ENCODE results near the gene USP15.

USP15 gene

DNA sequence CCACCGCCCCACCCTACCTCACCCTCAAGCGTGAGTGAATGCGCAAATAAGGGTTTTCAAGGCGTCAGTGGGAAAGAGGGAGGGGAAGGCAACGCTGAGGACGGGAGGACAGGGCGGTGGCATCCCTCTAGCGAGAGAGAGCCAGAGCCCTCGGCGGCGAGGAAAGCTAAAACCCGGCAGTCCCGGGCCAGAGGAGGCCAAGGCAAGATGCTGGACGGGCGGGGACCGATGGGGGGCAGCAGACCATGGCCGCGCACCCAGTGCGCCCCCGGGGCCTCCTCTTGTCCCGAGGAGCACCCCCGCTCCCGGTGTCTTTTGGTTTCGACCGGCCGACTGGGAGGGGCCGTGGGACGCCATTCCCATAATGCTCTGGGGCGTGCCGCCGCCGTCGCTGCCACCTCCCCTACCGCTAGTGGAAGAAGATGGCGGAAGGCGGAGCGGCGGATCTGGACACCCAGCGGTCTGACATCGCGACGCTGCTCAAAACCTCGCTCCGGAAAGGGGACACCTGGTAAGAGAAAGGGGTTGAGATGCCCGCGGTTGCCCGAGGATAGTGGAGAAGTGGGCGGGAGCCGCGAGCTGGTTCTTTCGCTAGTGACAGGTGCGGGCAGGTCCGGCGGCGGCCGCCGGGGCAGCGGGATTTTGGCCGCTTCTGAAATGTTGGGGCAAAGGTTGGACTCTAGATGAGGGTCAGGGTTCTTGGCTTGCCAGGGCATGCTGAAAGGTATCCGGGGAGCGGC, at the start of gene USP15:
USP15 (plus strand) TSS at position 412 of the 740 bp plus-strand sequence; CDS start at position 423, 11 bp downstream.
- DNase-seq (ENCODE audit: low read depth in 2 of 3, low spot score in 1 of 3) = peak; percentile 93 to 96 (median 94)

DNA sequence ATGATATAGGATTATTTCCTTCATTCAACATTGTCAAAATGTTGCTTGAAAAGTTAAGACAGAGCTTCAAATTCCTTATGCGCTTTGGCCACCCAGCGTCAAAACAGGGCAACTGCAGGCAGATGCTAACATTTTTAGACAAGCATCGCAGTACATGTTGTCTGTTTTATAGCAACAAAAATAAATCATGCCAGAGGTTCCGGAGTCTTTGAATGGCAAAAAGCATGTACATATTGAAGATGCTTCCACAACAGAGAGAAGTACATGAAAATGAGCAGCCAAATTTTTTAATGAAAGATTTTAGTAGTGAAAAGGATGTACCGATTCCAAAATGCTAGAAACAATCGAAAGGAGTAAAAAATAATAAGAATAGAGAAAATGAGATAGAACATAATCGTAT, 49.8 kb upstream of the USP15 start:
- peak in 1 of 3 donors; percentile 40 for DNase-seq (ENCODE audit: low read depth in 2 of 3, low spot score in 1 of 3)

DNA sequence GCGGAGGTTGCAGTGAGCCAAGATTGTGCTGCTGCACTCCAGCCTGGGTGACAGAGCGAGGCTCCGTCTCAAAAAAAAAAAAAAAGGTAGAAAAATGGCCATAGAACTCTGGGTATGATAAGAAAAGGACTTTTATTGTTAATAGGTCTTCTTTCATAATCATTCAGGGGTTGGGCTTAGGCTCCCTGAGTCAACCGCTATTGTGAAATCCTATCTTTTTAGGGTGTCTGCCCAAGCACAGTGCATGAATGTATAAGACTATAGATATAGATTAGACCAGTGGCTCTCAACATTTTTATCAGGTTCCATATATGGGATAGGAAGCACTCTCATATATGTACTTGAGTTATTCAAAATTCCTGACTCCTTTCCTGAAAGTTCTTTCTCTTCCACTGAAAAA, 48.7 kb upstream of the USP15 start:
- DNase-seq (ENCODE audit: low read depth in 2 of 3, low spot score in 1 of 3) = no peak

DNA sequence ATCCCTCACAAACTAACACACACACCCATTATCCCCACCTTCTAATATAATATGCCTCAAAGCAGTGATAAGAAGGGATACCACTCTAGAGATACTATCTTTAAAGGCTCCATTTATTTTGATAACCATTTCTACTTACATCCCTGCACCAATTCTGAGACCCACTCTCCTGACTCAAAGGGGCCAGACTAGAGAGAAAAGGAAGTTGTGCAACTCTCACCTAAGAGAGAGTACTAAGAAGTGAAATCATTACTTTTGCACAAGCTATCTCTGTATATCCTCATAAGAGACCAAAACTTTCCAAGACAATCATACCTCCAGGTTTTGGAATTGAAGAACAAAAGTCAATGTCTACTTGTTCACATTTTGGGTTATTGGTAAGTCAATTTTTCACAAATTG, 45.4 kb upstream of the USP15 start:
- DNase-seq (ENCODE audit: low read depth in 2 of 3, low spot score in 1 of 3) = no peak

DNA sequence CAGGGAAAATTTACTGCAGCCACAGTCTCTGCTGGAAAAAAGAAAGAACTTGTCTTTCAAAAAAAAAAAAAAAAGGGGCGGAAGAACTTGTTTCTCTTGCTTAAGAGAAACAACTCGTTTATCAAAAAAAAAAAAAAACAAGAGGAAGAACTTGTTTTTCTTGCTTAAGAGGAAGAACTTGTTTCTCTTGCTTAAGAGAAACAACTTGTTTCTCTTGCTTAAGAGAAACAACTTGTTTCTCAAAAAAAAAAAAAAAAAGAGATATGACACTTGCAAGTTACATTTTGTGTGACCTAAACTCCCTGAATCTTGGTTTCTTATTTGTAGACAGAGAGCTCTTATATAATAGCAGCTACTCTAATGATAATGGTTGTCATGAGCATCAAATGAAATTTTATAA, 44.7 kb upstream of the USP15 start:
- no peak for DNase-seq (ENCODE audit: low read depth in 2 of 3, low spot score in 1 of 3)

DNA sequence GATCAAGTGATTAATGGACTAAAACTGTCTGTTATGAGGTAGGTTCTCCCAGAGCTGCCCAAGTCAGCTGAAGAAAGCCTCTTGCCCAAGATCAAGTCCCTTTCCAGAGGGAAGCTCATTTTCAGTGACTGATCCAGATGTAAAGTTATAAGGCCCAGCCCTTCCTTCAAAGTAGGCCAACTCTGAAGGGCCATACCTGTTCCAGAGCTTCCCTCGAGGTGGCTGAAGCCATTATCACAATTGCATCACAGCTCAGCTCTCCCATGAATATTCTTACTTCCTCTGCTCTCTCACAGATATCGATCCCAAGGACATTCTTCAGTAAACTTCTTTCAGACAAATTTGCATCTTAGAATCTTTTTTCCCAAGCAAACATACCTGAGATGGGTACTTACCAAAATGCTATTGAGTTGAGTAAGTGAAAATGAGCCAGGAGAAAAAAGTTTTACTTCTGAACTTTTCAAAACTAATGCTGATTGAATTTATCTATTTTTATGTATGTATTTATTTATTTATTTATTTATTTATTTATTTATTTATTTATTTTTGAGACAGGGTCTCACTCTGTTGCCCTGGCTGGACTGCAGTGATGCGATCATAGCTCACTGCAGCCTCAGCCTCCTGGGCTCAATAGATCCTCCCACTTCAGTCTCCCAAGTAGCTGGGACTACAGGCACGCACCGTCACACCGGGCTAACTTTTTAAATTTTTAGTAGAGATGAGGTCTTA, 42.6 kb upstream of the USP15 start:
- no peak for DNase-seq (ENCODE audit: low read depth in 2 of 3, low spot score in 1 of 3)

DNA sequence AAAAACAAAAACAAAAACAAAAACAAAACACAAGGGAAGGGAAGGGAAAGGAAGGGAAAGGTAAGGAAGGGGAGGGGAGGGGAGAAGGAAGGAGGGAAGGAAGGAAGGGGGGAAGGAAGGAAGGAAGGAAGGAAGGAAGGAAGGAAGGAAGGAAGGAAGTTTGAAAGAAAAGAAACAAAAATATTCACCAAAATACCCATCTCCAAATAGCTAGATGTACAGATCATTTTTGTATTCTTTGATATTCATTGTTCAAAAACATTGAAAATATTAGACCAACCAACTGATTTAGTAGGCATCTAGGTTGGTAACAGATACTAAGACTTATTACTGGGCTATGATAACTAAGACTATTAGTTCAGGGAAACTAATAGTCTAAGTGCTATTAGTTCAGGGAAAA, 39.1 kb upstream of the USP15 start:
- no peak for DNase-seq (ENCODE audit: low read depth in 2 of 3, low spot score in 1 of 3)

DNA sequence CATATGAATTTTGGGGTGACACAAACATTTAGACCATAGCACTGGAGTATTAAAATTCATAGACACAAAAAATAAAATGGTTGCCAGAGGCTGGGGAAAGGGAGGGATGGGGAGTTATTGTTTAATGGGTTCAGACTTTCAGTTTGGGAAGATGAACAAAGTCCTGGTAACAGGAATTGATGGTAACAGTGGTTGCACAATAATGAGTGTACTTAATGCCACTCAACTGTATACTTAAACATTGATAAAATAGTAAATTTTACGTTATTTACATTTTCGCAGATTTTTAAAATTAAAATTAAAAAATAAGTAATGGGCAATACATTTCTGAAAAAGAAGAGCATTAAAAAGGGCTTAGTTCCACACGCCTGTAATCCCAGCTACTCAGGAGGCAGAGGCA, 35.6 kb upstream of the USP15 start:
- DNase-seq (ENCODE audit: low read depth in 2 of 3, low spot score in 1 of 3) = no peak

DNA sequence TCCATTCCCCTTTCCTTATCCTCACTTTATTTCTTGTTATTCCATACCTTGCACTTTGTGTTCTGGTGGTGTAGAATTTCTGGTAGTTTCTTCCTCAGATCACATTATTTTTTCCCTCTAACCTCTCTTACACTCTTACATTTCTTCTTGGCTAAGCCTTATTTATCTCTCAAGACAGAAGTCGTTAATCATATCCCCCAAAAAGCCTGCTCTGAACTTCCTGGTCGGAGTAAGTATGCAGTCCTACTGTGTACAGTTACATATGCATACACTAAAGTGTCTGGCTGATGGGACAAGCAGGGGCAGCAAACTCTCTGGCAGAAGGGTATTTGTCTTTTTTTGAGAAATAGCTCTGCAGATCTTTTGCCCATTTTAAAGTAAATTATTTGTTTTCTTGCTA, 33.1 kb upstream of the USP15 start:
- no peak for DNase-seq (ENCODE audit: low read depth in 2 of 3, low spot score in 1 of 3)

DNA sequence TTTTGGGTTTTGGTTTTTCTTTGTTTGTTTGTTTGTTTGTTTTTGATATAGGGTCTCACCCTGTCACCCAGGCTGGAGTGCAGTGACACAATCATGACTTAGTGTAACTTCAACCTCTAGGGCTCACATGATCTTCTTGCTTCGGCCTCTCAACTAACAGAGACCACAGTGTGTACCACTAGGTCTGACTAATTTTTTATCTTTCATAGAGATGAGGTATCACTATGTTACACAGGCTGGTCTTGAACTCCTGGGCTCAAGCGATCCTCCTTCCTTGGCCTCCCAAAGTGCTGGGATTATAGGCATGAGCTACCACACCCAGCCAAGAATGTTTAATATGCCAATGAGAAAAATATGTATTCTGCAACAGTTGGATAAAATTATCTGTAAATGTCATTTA, 29.6 kb upstream of the USP15 start:
- no peak for DNase-seq (ENCODE audit: low read depth in 2 of 3, low spot score in 1 of 3)

DNA sequence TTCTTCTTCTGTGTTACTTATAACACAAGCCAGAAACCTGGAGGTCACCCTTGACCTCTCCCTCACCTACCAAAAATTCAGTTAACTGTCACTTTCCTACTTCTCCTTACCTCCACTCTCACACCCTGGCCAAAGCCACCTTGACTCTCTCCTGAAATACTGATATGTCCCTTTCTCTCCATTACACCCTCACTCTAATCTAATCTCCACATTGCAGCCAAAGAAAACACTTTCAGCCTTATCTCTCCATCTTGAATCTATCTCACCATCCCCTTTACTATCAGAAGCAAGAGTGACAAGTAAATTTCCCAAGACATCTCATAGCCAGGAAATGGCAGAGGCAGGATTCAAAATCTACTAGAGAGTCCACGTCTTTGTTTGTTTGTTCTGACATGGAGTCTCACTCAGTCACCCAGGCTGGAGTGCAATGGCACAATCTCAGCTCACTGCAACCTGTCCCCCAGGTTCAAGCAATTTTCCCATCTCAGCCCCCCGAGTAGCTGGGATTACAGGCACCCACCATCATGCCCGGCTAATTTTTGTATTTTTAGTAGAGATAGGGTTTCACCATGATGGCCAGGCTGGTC, 28.0 kb upstream of the USP15 start:
- no peak for DNase-seq (ENCODE audit: low read depth in 2 of 3, low spot score in 1 of 3)

DNA sequence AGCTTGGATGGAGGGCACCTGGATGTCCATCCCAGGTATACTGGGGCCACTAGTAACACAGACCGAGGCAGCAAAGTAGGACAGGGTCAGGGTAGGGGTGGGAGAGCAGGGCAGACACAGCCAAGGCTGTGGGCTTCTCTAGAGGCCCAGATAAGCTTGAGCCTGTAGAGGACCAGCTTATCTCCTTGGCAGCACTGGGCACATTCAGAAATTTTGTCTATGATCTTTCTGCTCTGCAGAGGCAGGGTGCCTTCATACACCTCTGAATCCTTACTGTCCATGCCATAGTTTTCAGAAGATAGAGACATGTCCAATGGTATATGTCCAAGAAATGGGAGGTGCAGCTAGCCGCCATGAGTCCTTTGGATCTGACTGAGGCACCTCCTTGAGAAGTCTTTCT, 26.4 kb upstream of the USP15 start:
- no peak for DNase-seq (ENCODE audit: low read depth in 2 of 3, low spot score in 1 of 3)

DNA sequence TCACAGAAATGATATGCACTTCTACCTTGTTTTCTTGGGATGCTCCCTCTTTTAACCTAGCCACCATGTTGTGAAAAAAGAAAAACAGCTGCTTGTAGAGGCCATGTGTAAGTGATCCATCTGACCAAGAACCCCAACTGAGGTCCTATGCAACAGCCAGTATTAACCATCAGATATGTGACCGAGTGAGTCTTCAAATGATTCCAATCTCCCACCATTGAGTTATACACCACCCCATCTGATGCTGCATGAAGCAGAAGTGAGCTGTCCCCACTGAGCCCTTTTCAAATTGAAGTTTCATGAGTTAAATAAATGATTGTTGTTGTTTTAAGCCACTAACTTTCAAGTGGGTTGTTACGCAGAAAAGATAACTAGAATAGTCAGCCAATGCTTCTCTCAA, 20.6 kb upstream of the USP15 start:
- DNase-seq (ENCODE audit: low read depth in 2 of 3, low spot score in 1 of 3) = no peak

DNA sequence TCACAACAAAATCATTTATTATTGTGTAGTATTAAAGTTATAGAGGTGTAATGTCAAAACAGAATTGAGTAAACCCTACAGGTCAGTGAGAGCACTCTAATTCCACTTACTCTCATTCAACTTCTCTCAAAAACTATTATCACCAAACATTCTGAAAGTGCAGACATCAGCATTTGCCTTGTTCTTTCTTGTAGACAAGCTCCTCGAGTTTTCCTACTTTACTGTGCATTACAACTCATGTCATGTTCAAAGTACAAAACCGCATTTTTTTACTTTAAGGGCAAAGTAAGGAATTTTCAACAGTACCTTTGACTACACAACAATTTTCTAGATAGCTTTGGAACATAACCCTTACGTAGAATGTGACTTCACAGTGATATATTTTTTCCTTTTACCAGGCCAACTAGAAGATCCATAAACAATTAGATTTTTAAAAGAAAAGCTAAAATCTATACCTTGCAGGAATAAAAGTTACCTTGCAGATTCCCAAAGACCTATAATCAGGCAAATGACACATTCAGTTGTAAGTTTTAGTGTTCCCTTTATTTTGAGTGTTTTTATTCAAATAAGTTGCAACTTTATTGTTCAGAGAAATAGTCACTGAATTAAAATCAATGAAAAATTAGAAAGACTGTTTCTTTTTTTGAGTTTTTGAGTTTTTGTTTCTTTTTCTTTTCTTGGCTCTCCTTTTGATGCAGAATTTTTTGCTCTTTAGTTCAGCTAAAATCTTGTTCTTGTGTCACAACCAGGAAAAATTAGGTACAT, 12.7 kb upstream of the USP15 start:
- DNase-seq (ENCODE audit: low read depth in 2 of 3, low spot score in 1 of 3) = no peak

DNA sequence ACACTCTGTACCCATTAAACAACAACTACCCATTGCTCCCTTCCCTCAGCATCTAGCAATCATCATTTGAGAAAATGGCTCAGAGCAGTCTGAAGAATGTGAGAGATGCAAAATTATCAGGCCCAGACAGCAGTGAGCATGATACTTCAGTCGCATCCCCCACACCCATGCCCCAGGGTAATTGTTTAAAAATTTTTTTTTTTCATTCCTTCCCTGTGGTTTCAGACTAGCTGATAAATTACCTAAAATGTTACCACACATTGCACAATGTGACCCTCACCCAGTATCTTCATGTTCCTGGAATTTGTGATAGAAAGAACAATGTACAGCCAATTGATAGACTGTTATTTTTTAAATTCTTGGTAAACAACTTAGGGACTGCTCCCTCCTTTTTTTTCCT, 11.3 kb upstream of the USP15 start:
- no peak for DNase-seq (ENCODE audit: low read depth in 2 of 3, low spot score in 1 of 3)

DNA sequence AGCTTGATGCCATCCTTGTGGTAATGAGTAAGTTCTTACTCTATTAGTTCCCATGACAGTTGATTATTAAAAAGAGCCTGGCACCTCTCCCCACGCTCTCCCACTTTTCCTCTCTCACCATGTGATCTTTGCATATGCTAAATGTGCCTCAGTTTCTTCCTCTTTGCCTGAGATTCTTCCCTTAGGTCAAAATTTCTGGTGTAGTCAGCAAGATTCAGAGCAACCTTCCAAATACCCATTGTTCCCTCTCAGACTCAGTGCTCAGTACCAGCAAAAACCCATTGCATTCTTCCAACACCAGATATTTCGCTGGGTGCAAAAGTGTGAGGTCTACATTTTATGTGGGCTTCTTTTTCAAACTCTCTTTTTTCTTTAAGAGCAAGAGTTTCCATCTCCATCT, 10.8 kb upstream of the USP15 start:
- DNase-seq (ENCODE audit: low read depth in 2 of 3, low spot score in 1 of 3) = no peak

DNA sequence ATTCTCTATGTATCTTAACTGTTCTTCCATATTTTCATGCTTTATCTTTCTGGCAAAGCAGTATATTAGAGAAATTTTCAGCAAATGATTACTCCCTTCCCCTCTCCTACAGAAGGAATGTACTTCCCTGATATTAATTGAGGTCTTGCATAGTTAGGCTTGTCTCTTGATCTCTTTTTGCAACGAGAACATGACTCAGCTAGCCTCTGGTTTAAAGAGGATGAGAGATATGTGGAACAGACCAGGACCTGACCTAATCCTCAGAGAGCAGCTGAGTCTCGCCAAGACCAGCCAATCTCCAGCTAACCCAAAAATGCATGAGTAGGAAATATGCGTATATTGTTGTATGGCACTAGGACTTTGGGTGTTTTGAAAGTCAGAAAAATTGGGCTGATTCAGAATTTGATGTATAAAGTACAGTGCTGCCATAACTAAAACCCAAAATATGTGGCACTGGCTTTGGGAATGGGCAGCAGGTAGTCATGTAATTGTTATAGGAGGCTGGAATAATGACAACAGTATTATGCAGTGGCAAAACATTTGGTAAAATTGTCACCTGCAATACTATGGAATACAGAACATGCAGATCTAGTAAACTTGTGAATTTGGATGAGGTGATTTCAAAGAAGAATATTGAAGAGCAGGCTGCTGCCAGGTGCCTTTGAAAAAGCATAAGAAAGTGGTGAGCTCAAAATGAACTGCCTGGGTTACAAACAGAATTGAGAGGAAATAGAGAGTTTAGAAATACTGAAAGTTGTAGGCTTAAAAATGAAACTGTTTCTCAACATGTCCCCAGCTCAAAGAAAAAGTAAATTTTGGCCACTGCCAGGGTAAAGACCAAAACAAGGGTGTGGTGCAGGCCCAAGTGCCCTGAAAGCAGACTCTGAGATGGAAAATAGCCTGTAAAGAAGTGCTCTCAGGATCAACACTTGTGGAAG, 9.3 kb upstream of the USP15 start:
- DNase-seq (ENCODE audit: low read depth in 2 of 3, low spot score in 1 of 3) = no peak

DNA sequence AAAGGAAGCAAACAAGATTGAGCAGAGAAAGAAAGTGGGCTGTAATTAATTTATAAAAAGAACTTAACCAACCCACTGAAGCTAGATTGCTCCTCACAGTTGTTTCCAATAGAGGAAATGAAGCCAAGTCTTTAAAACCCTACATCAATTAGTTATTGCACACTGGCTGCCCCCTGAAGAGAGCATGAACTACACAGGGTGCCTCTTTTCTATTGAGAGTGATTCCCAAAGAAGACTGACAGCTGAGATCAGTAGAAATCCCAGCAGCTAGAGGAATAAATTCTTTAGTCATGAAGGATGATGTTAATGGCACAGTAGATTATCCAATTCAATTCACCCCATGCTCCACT, 8.6 kb upstream of the USP15 start:
- no peak for DNase-seq (ENCODE audit: low read depth in 2 of 3, low spot score in 1 of 3)

DNA sequence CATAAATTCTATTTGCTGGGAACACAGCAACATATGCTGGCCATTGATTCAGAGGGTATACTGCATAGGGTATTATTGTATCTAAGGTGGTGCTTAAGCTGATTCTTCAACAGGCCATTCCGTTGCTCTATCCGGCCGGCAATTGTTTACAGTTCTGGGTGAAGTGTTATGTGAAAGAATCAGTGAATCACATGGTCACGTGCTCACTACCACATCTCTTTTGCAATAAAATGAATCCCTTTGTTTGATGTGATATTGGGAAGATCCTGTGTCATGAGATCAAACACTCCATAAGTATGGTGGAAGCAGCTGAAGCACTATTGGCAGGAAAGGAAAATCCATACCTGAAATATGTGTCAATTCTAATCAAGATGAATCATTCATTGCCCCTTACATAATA, 7.6 kb upstream of the USP15 start:
- no peak for DNase-seq (ENCODE audit: low read depth in 2 of 3, low spot score in 1 of 3)

DNA sequence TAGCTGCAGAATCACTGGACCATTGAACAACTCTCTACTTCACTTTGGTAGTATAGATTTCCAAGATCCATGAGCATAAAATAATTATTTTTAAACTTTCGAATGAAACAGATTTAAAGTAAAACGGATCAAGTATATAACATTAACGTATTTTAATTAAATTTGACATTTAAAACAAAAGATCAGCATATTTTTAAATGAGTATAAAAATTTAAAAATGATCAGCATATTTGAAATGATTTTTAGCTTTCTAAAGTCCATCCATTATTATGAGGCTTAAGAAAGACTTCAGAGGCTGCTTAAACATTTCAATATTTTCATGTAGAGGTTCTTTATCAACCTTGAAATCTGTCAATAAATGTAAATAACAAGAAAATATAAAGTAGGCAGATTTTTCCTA, 5.2 kb upstream of the USP15 start:
- no peak for DNase-seq (ENCODE audit: low read depth in 2 of 3, low spot score in 1 of 3)
